Hematopoietic multipotent progenitor cell treated with erythropoietin and hydrocortisone succinate and interleukin-3 and kit ligand, for 15 days (in vitro differentiated cells): Measurements from ENCODE around the gene AUTS2.
"Not testable (repeated sequence)": the region's sequence is repeated elsewhere in the genome, so short reads cannot be mapped to it uniquely, and the experiment has no call there.

Source experiments
- DNase-seq: peaks from one replicate; pipeline ENCODE4 v3.0.0-alpha.2; 2015; ENCODE audit warnings: low spot score

AUTS2 gene

GRCh38 chr7:70787286-70787685 is 1189.0 kb downstream of the AUTS2 start:
- DNase-seq: no peak

- DNase-seq: no peak
Measured at GRCh38 chr7:70787771-70788170, 1189.5 kb downstream of the AUTS2 start.

GRCh38 chr7:70788276-70788675 is 1190.0 kb downstream of the AUTS2 start:
- DNase-seq: no peak

- no peak for DNase-seq
Measured at GRCh38 chr7:70789481-70790214, 1191.4 kb downstream of the AUTS2 start.

GRCh38 chr7:70790215-70791073 is 1192.2 kb downstream of the AUTS2 start:
- no peak for DNase-seq

GRCh38 chr7:70791341-70791740 is 1193.1 kb downstream of the AUTS2 start:
- no peak for DNase-seq

- DNase-seq: no peak
Measured at GRCh38 chr7:70793060-70793459, 1194.8 kb downstream of the AUTS2 start.

- no peak for DNase-seq
Measured at GRCh38 chr7:70793821-70794220, 1195.5 kb downstream of the AUTS2 start.

GRCh38 chr7:70794962-70795361 is 1196.7 kb downstream of the AUTS2 start:
- no peak for DNase-seq

- no peak for DNase-seq
Measured at GRCh38 chr7:70795948-70796347, 1197.7 kb downstream of the AUTS2 start.

- no peak for DNase-seq
Measured at GRCh38 chr7:70797109-70797514, 1198.8 kb downstream of the AUTS2 start.

- no peak for DNase-seq
Measured at GRCh38 chr7:70799841-70800405, 1201.6 kb downstream of the AUTS2 start.

- DNase-seq: no peak
Measured at GRCh38 chr7:70805360-70805759, 1207.1 kb downstream of the AUTS2 start.

- no peak for DNase-seq
Measured at GRCh38 chr7:70807650-70808049, 1209.4 kb downstream of the AUTS2 start.

GRCh38 chr7:70808876-70809275 is 1210.6 kb downstream of the AUTS2 start:
- DNase-seq: no peak

- DNase-seq: no peak
Measured at GRCh38 chr7:70810558-70811139, 1212.4 kb downstream of the AUTS2 start.

GRCh38 chr7:70812511-70812910 is 1214.2 kb downstream of the AUTS2 start:
- no peak for DNase-seq

- not testable (repeated sequence) for DNase-seq
Measured at GRCh38 chr7:70822490-70822889, 1224.2 kb downstream of the AUTS2 start.

- DNase-seq: peak; percentile 14
Measured at GRCh38 chr7:70829221-70830059, 1231.2 kb downstream of the AUTS2 start.

- no peak for DNase-seq
Measured at GRCh38 chr7:70830060-70830395, 1231.8 kb downstream of the AUTS2 start.

GRCh38 chr7:70830426-70830825 is 1232.2 kb downstream of the AUTS2 start:
- no peak for DNase-seq

GRCh38 chr7:70833726-70834125 is 1235.5 kb downstream of the AUTS2 start:
- DNase-seq: no peak
